CD4-positive, alpha-beta memory T cell (primary cell): Measurements from ENCODE around the gene KCNQ1OT1. TPM values are rescaled to one million over a fixed set of nuclear protein-coding genes. Genes with fewer than 3 reads are reported as not detected.
A peak's percentile ranks its signal among the peaks of the same experiment; 100 is the strongest.

Experiments used
- CTCF ChIA-PET: fragments of 350-600 bp; sonication (Branson Sonifier 250); formaldehyde crosslinking; loops from one replicate; lab custom pipeline; 2021; ENCODE audit warnings: inconsistent platforms; ENCODE audit not compliant: partially characterized antibody; lab: Charles Lee
- POLR2A ChIA-PET: fragments of 350-600 bp; sonication (Branson Sonifier 250); formaldehyde crosslinking; loops from one replicate; lab custom pipeline; 2021; ENCODE audit not compliant: partially characterized antibody; lab: Charles Lee
- DNase-seq, 5 donors: peaks; one replicate each; pipeline versions ENCODE4 v3.0.0 to v3.0.0-alpha.2; 2020 to 2022; ENCODE audit warnings: mixed read lengths in 1 of 5
- H3K27ac ChIP-seq: one replicate; pipeline ENCODE4 v1.7.0; 2013; ENCODE audit warnings: low read depth, low read length
- H3K27me3 ChIP-seq: 2 replicates; pipeline ENCODE4 v1.7.0; 2013; ENCODE audit warnings: mild to moderate bottlenecking, low read length, moderate library complexity; ENCODE audit not compliant: insufficient read depth
- H3K36me3 ChIP-seq: 2 replicates; pipeline ENCODE4 v1.7.0; 2013; ENCODE audit warnings: mild to moderate bottlenecking, low read length, moderate library complexity; ENCODE audit not compliant: insufficient read depth
- H3K4me1 ChIP-seq: 2 replicates; pipeline ENCODE4 v1.7.0; 2013; ENCODE audit warnings: mild to moderate bottlenecking, low read length, moderate library complexity; ENCODE audit not compliant: insufficient read depth
- H3K4me3 ChIP-seq, 2 donors: one replicate each; pipeline ENCODE4 v1.7.0; 2013; ENCODE audit warnings: low read length in 2 of 2, mild to moderate bottlenecking in 1 of 2
- H3K9me3 ChIP-seq, 2 donors: one replicate each; pipeline ENCODE4 v1.7.0; 2013; ENCODE audit warnings: low read length in 2 of 2, control low read depth in 1 of 2; ENCODE audit not compliant: control insufficient read depth in 1 of 2
- H3K27ac Mint-ChIP-seq, 7 donors: one replicate each; pipeline ENCODE4 v1.8.0; 2020 to 2021; ENCODE audit warnings: mixed read lengths in 7 of 7, mild to moderate bottlenecking in 6 of 7, inconsistent platforms in 3 of 7, moderate library complexity in 3 of 7
- H3K27me3 Mint-ChIP-seq, 2 donors: one replicate each; pipeline ENCODE4 v1.8.0; 2020 to 2021; ENCODE audit warnings: mixed read lengths in 2 of 2
- H3K36me3 Mint-ChIP-seq, 2 donors: one replicate each; pipeline ENCODE4 v1.8.0; 2020 to 2021; ENCODE audit warnings: mixed read lengths in 2 of 2, inconsistent platforms in 1 of 2, mild to moderate bottlenecking in 1 of 2
- H3K4me1 Mint-ChIP-seq, 4 donors: one replicate each; pipeline ENCODE4 v1.8.0; 2020 to 2021; ENCODE audit warnings: mixed read lengths in 4 of 4, mild to moderate bottlenecking in 1 of 4
- H3K4me3 Mint-ChIP-seq, 8 donors: one replicate each; pipeline ENCODE4 v1.8.0; 2020 to 2021; ENCODE audit warnings: mixed read lengths in 8 of 8, mild to moderate bottlenecking in 7 of 8, moderate library complexity in 6 of 8, inconsistent platforms in 3 of 8
- H3K9me3 Mint-ChIP-seq, 8 donors: one replicate each; pipeline ENCODE4 v1.8.0; 2020 to 2021; ENCODE audit warnings: mixed read lengths in 8 of 8, mild to moderate bottlenecking in 5 of 8, inconsistent platforms in 3 of 8, moderate library complexity in 1 of 8
- intact Hi-C: fragments of 100-400 bp; cut with micrococcal nuclease; formaldehyde crosslinking; loops from one replicate; pipeline ENCODE4 v1.15.1; 2023
- polyA plus RNA-seq, 2 donors: library from polyadenylated mRNA; unstranded; fragments of 300-500 nt; fragmentation: Illumina TruSeq; gene quantifications; one replicate each; pipeline ENCODE4 v1.2.3, GENCODE V29; 2021
- total RNA-seq, 2 experiments: library from RNA; stranded (reverse); gene quantifications; one replicate each; pipeline ENCODE4 v1.2.3, GENCODE V29; 2021

The KCNQ1OT1 gene
- total and polyA plus RNA-seq, 4 experiments from 2014 or later = 0.03 to 0.38 (median 0.23) TPM

- ChIA-PET CTCF (no interaction called here), POLR2A (no interaction called here)
- H3K27ac ChIP-seq = no peak overlapping the region
- no peak overlapping the region for H3K4me3 ChIP-seq
- H3K4me1 ChIP-seq = no peaks in the 10 kb centered on the region
- intact Hi-C loops = no loop called here
- H3K4me1 Mint-ChIP-seq = no peaks in the 10 kb centered on the region
- H3K4me3 Mint-ChIP-seq = no peak overlapping the region
- no peaks in the 10 kb centered on the region for H3K36me3 ChIP-seq
- peaks cover 3 to 8% of the 10 kb centered on the region in 2 donors for H3K36me3 Mint-ChIP-seq
- peaks cover 0 to 1% (median 0%) of the 10 kb centered on the region in 8 donors for H3K9me3 Mint-ChIP-seq
- H3K27me3 ChIP-seq = no peaks in the 10 kb centered on the region
- H3K27ac Mint-ChIP-seq = peak overlapping the region in 1 of 7 donors; percentile 7
- no peaks in the 10 kb centered on the region for H3K27me3 Mint-ChIP-seq
- no peak for DNase-seq
- H3K9me3 ChIP-seq = no peaks in the 10 kb centered on the region
Observed at GRCh38 chr11:2715716-2716350, 16.0 kb upstream of the KCNQ1OT1 start.

DNA sequence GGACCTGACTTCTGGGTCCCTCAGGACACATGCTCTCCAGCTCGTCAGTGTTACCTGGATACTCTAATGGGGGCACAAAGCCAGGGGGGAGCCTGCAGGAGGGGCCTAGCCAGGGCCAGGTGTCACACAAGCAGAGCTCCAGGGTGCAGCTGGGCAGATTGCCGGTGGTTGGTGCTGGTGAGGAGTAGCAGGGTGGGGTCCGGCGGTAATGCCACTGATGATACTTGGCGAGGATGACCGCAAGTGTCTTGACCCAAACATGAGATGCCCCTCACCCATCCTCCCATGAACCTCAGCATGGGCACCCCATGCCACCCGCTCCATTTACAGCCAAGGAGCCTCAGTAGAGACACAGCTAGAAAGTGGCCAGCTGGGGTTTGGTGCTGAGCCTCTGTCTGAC lies 15.1 kb upstream of the KCNQ1OT1 start:
- intact Hi-C loops = no loop called here
- no peak overlapping the region for H3K4me3 Mint-ChIP-seq

DNA sequence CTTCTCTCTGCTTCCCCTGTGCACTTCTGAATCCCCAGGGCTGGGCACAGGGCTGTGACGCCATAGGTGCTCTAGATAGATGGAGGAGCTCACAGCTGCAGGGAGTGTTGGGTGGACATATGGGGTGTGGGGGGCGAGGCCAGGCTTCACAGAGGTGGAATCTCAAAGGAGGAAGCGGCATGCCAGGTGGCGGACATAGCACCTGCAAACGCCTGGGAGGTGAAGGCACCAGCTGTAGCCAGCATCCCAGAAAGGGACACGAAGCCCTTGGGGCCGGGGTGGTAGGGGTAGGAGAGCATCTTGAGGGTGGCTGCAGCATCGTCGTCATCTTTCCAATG lies 14.6 kb upstream of the KCNQ1OT1 start:
- no peak overlapping the region for H3K27ac ChIP-seq
- no peaks in the 10 kb centered on the region for H3K4me1 Mint-ChIP-seq
- no peaks in the 10 kb centered on the region for H3K36me3 ChIP-seq
- H3K27ac Mint-ChIP-seq = peak overlapping the region in 1 of 7 donors; percentile 48
- H3K9me3 Mint-ChIP-seq = peaks cover 0 to 14% (median 2%) of the 10 kb centered on the region in 8 donors
- intact Hi-C loops = no loop called here
- CTCF ChIA-PET = no interaction called here
- POLR2A ChIA-PET = interaction anchor here (0.5 kb wide), 1 partner anchor 269 kb away, joined by 4 read pairs; no protein-coding TSS in a partner anchor
- H3K36me3 Mint-ChIP-seq = peaks cover 3 to 22% of the 10 kb centered on the region in 2 donors
- H3K27me3 ChIP-seq = no peaks in the 10 kb centered on the region
- no peaks in the 10 kb centered on the region for H3K4me1 ChIP-seq
- no peaks in the 10 kb centered on the region for H3K27me3 Mint-ChIP-seq
- no peaks in the 10 kb centered on the region for H3K9me3 ChIP-seq
- no peak overlapping the region for H3K4me3 ChIP-seq
- H3K4me3 Mint-ChIP-seq = no peak overlapping the region
- DNase-seq = no peak

More for the DNA sequence above, 15.1 kb upstream of the KCNQ1OT1 start:
- no peaks in the 10 kb centered on the region for H3K36me3 ChIP-seq
- H3K9me3 ChIP-seq = no peaks in the 10 kb centered on the region
- H3K27ac ChIP-seq = no peak overlapping the region
- Mint-ChIP-seq H3K4me1 (no peaks in the 10 kb centered on the region), H3K27me3 (no peaks in the 10 kb centered on the region), H3K27ac (peak overlapping the region in 1 of 7 donors; percentile 70), H3K36me3 (peaks cover 3 to 18% of the 10 kb centered on the region in 2 donors), H3K9me3 (peaks cover 0 to 10% (median under 1%) of the 10 kb centered on the region in 8 donors)
- CTCF ChIA-PET = no interaction called here
- no peaks in the 10 kb centered on the region for H3K4me1 ChIP-seq
- H3K4me3 ChIP-seq = no peak overlapping the region
- DNase-seq = no peak
- H3K27me3 ChIP-seq = no peaks in the 10 kb centered on the region
- POLR2A ChIA-PET = interaction anchor here (0.5 kb wide), 1 partner anchor 269 kb away, joined by 4 read pairs; no protein-coding TSS in a partner anchor

DNA sequence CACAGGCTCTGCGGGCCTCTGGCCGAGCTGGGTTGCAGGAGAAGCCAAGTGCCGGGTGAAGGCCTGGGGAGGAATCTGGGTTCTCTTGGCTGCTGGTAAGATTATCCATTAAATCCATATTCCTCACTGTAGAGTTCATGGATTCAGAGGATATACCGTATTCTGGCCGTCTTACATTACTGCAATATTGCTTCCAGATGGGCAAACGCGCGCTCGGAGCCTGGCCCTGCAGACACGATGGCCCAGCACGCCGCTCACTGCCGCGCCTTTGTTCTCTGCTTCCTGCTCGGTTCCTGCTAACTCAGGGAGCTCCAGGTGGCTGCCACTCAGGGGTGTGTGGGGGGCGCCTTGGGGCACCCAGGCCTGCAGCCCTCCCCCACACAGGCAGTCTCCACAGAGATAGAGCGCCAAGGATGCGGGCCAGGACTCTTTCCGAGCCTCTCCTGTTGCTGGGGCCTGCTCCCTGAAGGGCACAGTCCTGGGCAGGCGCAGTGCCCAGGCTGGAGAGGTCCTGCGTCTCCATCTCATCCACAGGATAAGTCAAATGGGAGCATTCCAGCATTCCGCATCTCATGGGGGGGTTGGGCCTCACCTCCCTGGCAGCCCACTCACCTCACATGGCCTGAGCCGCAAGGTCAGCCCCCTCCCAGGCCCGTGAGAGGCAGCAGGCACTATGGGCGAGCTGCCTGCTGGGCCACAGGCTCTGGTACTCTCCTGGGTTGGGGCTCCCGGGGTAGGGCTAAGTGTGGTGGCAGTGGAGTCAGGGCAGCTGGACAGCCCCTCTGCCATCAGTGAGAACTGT lies 14.1 kb upstream of the KCNQ1OT1 start:
- no peaks in the 10 kb centered on the region for H3K36me3 ChIP-seq
- Mint-ChIP-seq H3K27ac (peak overlapping the region in 1 of 7 donors; percentile 48), H3K4me3 (no peak overlapping the region), H3K9me3 (peaks cover 0 to 14% (median 2%) of the 10 kb centered on the region in 8 donors), H3K4me1 (no peaks in the 10 kb centered on the region), H3K36me3 (peaks cover 3 to 23% of the 10 kb centered on the region in 2 donors), H3K27me3 (no peaks in the 10 kb centered on the region)
- no peak overlapping the region for H3K4me3 ChIP-seq
- H3K4me1 ChIP-seq = no peaks in the 10 kb centered on the region
- no peaks in the 10 kb centered on the region for H3K9me3 ChIP-seq
- intact Hi-C loops = no loop called here
- H3K27me3 ChIP-seq = no peaks in the 10 kb centered on the region
- H3K27ac ChIP-seq = no peak overlapping the region
- ChIA-PET CTCF (no interaction called here), POLR2A (no interaction called here)
- no peak for DNase-seq

GRCh38 chr11:2713094-2713493 lies 13.3 kb upstream of the KCNQ1OT1 start:
- Histone ChIP-seq H3K36me3 (no peaks in the 10 kb centered on the region), H3K4me1 (no peaks in the 10 kb centered on the region), H3K9me3 (no peaks in the 10 kb centered on the region), H3K4me3 (no peak overlapping the region), H3K27me3 (no peaks in the 10 kb centered on the region), H3K27ac (no peak overlapping the region)
- Mint-ChIP-seq H3K9me3 (peaks cover 0 to 14% (median 2%) of the 10 kb centered on the region in 8 donors), H3K27ac (no peak overlapping the region), H3K4me1 (no peaks in the 10 kb centered on the region), H3K27me3 (no peaks in the 10 kb centered on the region), H3K36me3 (peaks cover 3 to 20% of the 10 kb centered on the region in 2 donors), H3K4me3 (no peak overlapping the region)
- CTCF ChIA-PET = no interaction called here
- no peak for DNase-seq
- POLR2A ChIA-PET = no interaction called here
- intact Hi-C loops = no loop called here

GRCh38 chr11:2711161-2711560 lies 11.4 kb upstream of the KCNQ1OT1 start:
- Mint-ChIP-seq H3K36me3 (peaks cover 3 to 21% of the 10 kb centered on the region in 2 donors), H3K27ac (no peak overlapping the region), H3K27me3 (no peaks in the 10 kb centered on the region)

GRCh38 chr11:2709429-2709828 lies 9.6 kb upstream of the KCNQ1OT1 start:
- H3K27me3 Mint-ChIP-seq = no peaks in the 10 kb centered on the region
- peaks cover 0 to 14% (median 2%) of the 10 kb centered on the region in 8 donors for H3K9me3 Mint-ChIP-seq
- Histone ChIP-seq H3K27me3 (no peaks in the 10 kb centered on the region), H3K9me3 (no peaks in the 10 kb centered on the region), H3K4me3 (no peak overlapping the region), H3K27ac (no peak overlapping the region), H3K4me1 (no peaks in the 10 kb centered on the region), H3K36me3 (no peaks in the 10 kb centered on the region)
- ChIA-PET CTCF (no interaction called here), POLR2A (no interaction called here)
- intact Hi-C loops = no loop called here
- H3K36me3 Mint-ChIP-seq = peaks cover 3 to 30% of the 10 kb centered on the region in 2 donors
- DNase-seq = no peak
- H3K4me1 Mint-ChIP-seq = no peaks in the 10 kb centered on the region
- H3K4me3 Mint-ChIP-seq = no peak overlapping the region
- no peak overlapping the region for H3K27ac Mint-ChIP-seq

More at GRCh38 chr11:2711161-2711560, 11.4 kb upstream of the KCNQ1OT1 start:
- Mint-ChIP-seq H3K4me1 (no peaks in the 10 kb centered on the region), H3K9me3 (peaks cover 0 to 14% (median 2%) of the 10 kb centered on the region in 8 donors), H3K4me3 (no peak overlapping the region)
- Histone ChIP-seq H3K9me3 (no peaks in the 10 kb centered on the region), H3K27ac (no peak overlapping the region), H3K36me3 (no peaks in the 10 kb centered on the region), H3K27me3 (no peaks in the 10 kb centered on the region), H3K4me1 (no peaks in the 10 kb centered on the region), H3K4me3 (no peak overlapping the region)
- ChIA-PET POLR2A (no interaction called here), CTCF (no interaction called here)
- intact Hi-C loops = no loop called here
- DNase-seq = no peak
